ENCODE data around the gene TMEM74B. TPM values are rescaled to one million over a fixed set of nuclear protein-coding genes. Genes with fewer than 3 reads are reported as not detected.

Gene TMEM74B
- total RNA-seq, 4 donors from 2014 or later: 0.71 to 2.1 (median 1.2) TPM

GRCh38 chr20:1160496-1160895, 24.3 kb downstream of the TMEM74B start:
- DNase-seq (ENCODE audit: extremely low spot score): peak; percentile 82
- no peaks in the 10 kb centered on the region for H3K9me3 ChIP-seq
- no peak overlapping the region for H3K27ac ChIP-seq (replicated peaks in 1 of 4)
- 94% methylated on average over 10 of the region's 10 CpGs for WGBS
- peaks cover 53 to 70% (median 61%) of the 10 kb centered on the region in 4 donors for H3K36me3 ChIP-seq
- H3K27me3 ChIP-seq: no peaks in the 10 kb centered on the region
- intact Hi-C loops (cut with DNase I): no loop called here
- no peak overlapping the region for H3K4me3 ChIP-seq
- TF ChIP-seq EP300 (IDR thresholded peaks at IDR 0.05) (no peak), CTCF (IDR thresholded peaks at IDR 0.05) (no peak), POLR2AphosphoS5 (IDR thresholded peaks at IDR 0.05) (no peak), POLR2A (IDR thresholded peaks at IDR 0.05; ENCODE audit: low read depth) (no peak)
- peaks cover 0 to 4% (median 0%) of the 10 kb centered on the region in 4 donors for H3K4me1 ChIP-seq

GRCh38 chr20:1155342-1155741, 29.4 kb downstream of the TMEM74B start:
- 98% methylated on average over 3 of the region's 3 CpGs for WGBS
- Histone ChIP-seq H3K9me3 (no peaks in the 10 kb centered on the region), H3K4me1 (peaks cover 0 to 2% (median 0%) of the 10 kb centered on the region in 4 donors), H3K27ac (replicated peaks in 1 of 4) (no peak overlapping the region), H3K4me3 (no peak overlapping the region), H3K27me3 (no peaks in the 10 kb centered on the region), H3K36me3 (peaks cover 7 to 53% (median 30%) of the 10 kb centered on the region in 4 donors)
- intact Hi-C loops (cut with DNase I): no loop called here
- no peak for TF ChIP-seq POLR2A (IDR thresholded peaks at IDR 0.05; ENCODE audit: low read depth)
- no peak for TF ChIP-seq EP300 (IDR thresholded peaks at IDR 0.05)
- no peak for TF ChIP-seq CTCF (IDR thresholded peaks at IDR 0.05)
- TF ChIP-seq POLR2AphosphoS5 (IDR thresholded peaks at IDR 0.05): no peak
- peak; percentile 68 for DNase-seq (ENCODE audit: extremely low spot score)

- intact Hi-C loops (cut with DNase I): no loop called here
- TF ChIP-seq EP300 (IDR thresholded peaks at IDR 0.05) (no peak), POLR2A (IDR thresholded peaks at IDR 0.05; ENCODE audit: low read depth) (no peak), POLR2AphosphoS5 (IDR thresholded peaks at IDR 0.05) (no peak), CTCF (IDR thresholded peaks at IDR 0.05) (no peak)
- no peak overlapping the region for H3K27ac ChIP-seq (replicated peaks in 1 of 4)
- peaks cover under 1 to 53% (median 26%) of the 10 kb centered on the region in 4 donors for H3K36me3 ChIP-seq
- peak; percentile 12 for DNase-seq (ENCODE audit: extremely low spot score)
- WGBS: 100% methylated on average over 1 of the region's 1 CpG
- peaks cover 0 to 2% (median 0%) of the 10 kb centered on the region in 4 donors for H3K4me1 ChIP-seq
- no peak overlapping the region for H3K4me3 ChIP-seq
- H3K9me3 ChIP-seq: no peaks in the 10 kb centered on the region
- H3K27me3 ChIP-seq: no peaks in the 10 kb centered on the region
Observed at GRCh38 chr20:1154691-1155090, 30.1 kb downstream of the TMEM74B start.

- TF ChIP-seq CTCF (IDR thresholded peaks at IDR 0.05): no peak
- TF ChIP-seq POLR2A (IDR thresholded peaks at IDR 0.05; ENCODE audit: low read depth): no peak
- no peak for TF ChIP-seq EP300 (IDR thresholded peaks at IDR 0.05)
- no peak for TF ChIP-seq POLR2AphosphoS5 (IDR thresholded peaks at IDR 0.05)
Observed at GRCh38 chr20:1154226-1154625, 30.6 kb downstream of the TMEM74B start.

GRCh38 chr20:1150968-1151367, 33.8 kb downstream of the TMEM74B start:
- WGBS: 100% methylated on average over 1 of the region's 1 CpG
- no peak for DNase-seq (ENCODE audit: extremely low spot score)
- Histone ChIP-seq H3K27ac (replicated peaks in 1 of 4) (no peak overlapping the region), H3K4me3 (no peak overlapping the region), H3K4me1 (peaks cover 0 to 2% (median 0%) of the 10 kb centered on the region in 4 donors), H3K9me3 (no peaks in the 10 kb centered on the region), H3K36me3 (peaks cover 0 to 66% (median 39%) of the 10 kb centered on the region in 4 donors), H3K27me3 (no peaks in the 10 kb centered on the region)
- intact Hi-C loops (cut with DNase I): no loop called here
- TF ChIP-seq POLR2AphosphoS5 (IDR thresholded peaks at IDR 0.05): no peak
- no peak for TF ChIP-seq CTCF (IDR thresholded peaks at IDR 0.05)
- no peak for TF ChIP-seq EP300 (IDR thresholded peaks at IDR 0.05)
- no peak for TF ChIP-seq POLR2A (IDR thresholded peaks at IDR 0.05; ENCODE audit: low read depth)

More at GRCh38 chr20:1154226-1154625, 30.6 kb downstream of the TMEM74B start:
- intact Hi-C loops (cut with DNase I): no loop called here
- H3K27ac ChIP-seq (replicated peaks in 1 of 4): no peak overlapping the region
- DNase-seq (ENCODE audit: extremely low spot score): no peak
- H3K9me3 ChIP-seq: no peaks in the 10 kb centered on the region
- peaks cover 0 to 50% (median 23%) of the 10 kb centered on the region in 4 donors for H3K36me3 ChIP-seq
- H3K4me1 ChIP-seq: peaks cover 0 to 2% (median 0%) of the 10 kb centered on the region in 4 donors
- no peak overlapping the region for H3K4me3 ChIP-seq
- H3K27me3 ChIP-seq: no peaks in the 10 kb centered on the region
